Cardiac muscle cell (in vitro differentiated cells and primary cell): ENCODE data around the gene NSUN3. TPM values are rescaled to one million over a fixed set of nuclear protein-coding genes. Genes with fewer than 3 reads are reported as not detected.
A peak's percentile ranks its signal among the peaks of the same experiment; 100 is the strongest.

Source experiments
- DNase-seq, 2 donors: peaks; one replicate each; pipeline versions ENCODE4 v3.0.0 to v3.0.0-alpha.2; 2010 to 2017; ENCODE audit warnings: low read depth in 1 of 2, low spot score in 1 of 2
- H3K27ac ChIP-seq: fragments of 200-600 bp; sonication (generic); 2 replicates; pipeline ENCODE4 v1.5.1; 2016
- H3K27me3 ChIP-seq: fragments of 200-600 bp; sonication (generic); 2 replicates; pipeline ENCODE4 v1.6.0; 2016; ENCODE audit warnings: control low read depth
- H3K36me3 ChIP-seq: fragments of 200-600 bp; sonication (generic); 2 replicates; pipeline ENCODE4 v1.5.1; 2016; ENCODE audit warnings: control low read depth
- H3K4me1 ChIP-seq: fragments of 200-600 bp; sonication (generic); 2 replicates; pipeline ENCODE4 v1.8.1; 2017; ENCODE audit warnings: low read depth, mild to moderate bottlenecking, mixed run types
- H3K4me3 ChIP-seq: fragments of 200-600 bp; sonication (generic); 2 replicates; pipeline ENCODE4 v1.5.1; 2016; ENCODE audit warnings: mild to moderate bottlenecking
- H3K9me3 ChIP-seq: fragments of 200-600 bp; sonication (generic); 2 replicates; pipeline ENCODE4 v1.5.1; 2017; ENCODE audit warnings: low read depth, mild to moderate bottlenecking, control low read depth
- CTCF ChIP-seq: IDR thresholded peaks from 2 replicates; pipeline ENCODE4 v1.5.1; 2012; ENCODE audit warnings: low read depth, mild to moderate bottlenecking, low read length
- polyA plus RNA-seq: library from polyadenylated mRNA; unstranded; fragments of >200 nt; fragmentation: Nextera tagmentation; extraction: Ambion mirVana; gene quantifications from 2 replicates; pipeline ENCODE4 v1.2.1, GENCODE V29; 2016
- total RNA-seq: library from RNA; depleted of rRNA; stranded (reverse); fragments of >200 nt; gene quantifications from 2 replicates; pipeline ENCODE4 v1.2.3, GENCODE V29; 2016

The NSUN3 gene
- total and polyA plus RNA-seq, 2 experiments from 2014 or later: 7.3 to 9.1 TPM

DNA sequence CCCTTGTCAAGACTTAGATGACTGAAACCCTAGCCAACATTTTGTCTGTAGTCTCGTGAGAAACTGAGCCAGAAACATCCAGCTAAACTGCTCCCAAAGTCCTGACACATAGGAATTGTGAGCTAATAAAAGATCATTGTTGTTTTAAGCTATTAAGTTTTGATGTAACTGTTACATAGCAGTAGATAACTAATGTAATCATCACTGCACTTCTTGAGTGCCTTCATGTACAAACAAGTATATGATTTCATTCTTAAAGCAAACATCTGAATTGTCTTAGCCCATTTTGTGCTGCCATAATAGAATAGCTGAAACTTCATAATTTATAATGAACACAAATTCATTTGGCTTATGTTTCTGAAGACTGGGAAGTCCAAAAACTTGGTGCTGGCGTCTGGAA is 87.3 kb downstream of the NSUN3 start:
- no peaks in the 10 kb centered on the region for H3K36me3 ChIP-seq
- H3K27me3 ChIP-seq: no peaks in the 10 kb centered on the region
- H3K4me1 ChIP-seq: no peaks in the 10 kb centered on the region
- TF ChIP-seq CTCF: no peak
- no peak overlapping the region for H3K4me3 ChIP-seq
- DNase-seq: no peak
- no peaks in the 10 kb centered on the region for H3K9me3 ChIP-seq
- no peak overlapping the region for H3K27ac ChIP-seq

DNA sequence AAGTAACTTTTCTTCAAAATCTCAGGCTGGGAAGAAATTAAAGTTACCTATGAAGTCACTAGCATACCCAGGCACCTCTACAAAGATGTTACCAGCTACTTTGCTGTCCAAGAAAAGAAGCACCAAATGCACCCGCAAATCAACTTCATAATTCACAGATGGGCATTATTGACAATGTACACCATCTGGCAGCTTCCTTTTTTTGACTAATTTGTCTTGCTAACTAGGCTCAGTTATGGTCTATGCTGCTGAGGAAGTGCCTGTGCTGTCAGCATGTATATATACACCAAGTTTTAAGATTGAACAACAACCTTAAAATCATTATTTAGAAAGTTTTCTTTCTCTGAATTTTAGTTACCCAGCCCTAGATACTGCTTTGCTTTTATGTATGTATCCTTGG is 93.8 kb downstream of the NSUN3 start:
- H3K27me3 ChIP-seq: no peaks in the 10 kb centered on the region
- no peak overlapping the region for H3K27ac ChIP-seq
- DNase-seq: no peak
- no peak overlapping the region for H3K4me3 ChIP-seq
- TF ChIP-seq CTCF: no peak
- no peaks in the 10 kb centered on the region for H3K4me1 ChIP-seq
- no peaks in the 10 kb centered on the region for H3K36me3 ChIP-seq
- no peaks in the 10 kb centered on the region for H3K9me3 ChIP-seq

GRCh38 chr3:94158512-94158911 is 95.7 kb downstream of the NSUN3 start:
- Histone ChIP-seq H3K4me1 (no peaks in the 10 kb centered on the region), H3K27ac (no peak overlapping the region), H3K9me3 (no peaks in the 10 kb centered on the region), H3K4me3 (no peak overlapping the region), H3K27me3 (no peaks in the 10 kb centered on the region), H3K36me3 (no peaks in the 10 kb centered on the region)
- no peak for DNase-seq
- no peak for TF ChIP-seq CTCF

DNA sequence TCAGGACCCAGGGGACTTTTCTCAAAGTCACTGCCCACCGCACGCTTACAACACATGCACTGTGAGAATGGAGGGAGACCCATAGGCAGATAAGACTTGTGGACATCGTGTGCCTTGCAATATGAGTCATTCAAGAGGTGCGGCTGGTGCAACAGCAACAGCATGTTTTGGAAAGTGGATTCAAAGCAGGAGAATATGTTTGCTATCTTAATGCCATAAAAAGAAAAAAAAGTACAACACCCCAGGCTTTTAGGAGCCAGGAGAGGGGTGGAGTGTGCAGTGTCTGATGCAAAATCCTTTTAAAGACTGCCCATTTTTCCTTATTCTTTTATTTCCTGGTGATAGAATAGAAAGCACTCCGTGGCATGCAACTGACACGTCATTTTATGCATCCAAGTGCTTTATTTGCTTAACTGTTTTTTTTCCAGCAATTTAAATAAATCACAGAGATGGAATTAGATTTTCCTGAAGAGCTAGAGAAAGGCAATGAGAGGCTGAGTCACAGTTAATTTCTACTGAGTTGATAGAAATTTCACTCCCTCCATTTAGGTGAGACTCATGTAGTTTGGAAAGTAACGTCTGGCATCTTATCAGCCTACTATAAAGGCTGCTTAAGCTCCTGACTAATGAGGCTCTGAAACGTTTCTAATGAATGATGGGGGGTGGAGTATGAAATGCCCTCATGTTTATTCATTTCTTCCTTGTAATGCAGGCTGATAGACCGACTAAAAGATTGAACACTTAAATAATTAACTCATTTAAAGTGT is 96.4 kb downstream of the NSUN3 start:
- Histone ChIP-seq H3K27me3 (no peaks in the 10 kb centered on the region), H3K27ac (no peak overlapping the region), H3K9me3 (no peaks in the 10 kb centered on the region), H3K4me1 (no peaks in the 10 kb centered on the region), H3K36me3 (no peaks in the 10 kb centered on the region), H3K4me3 (no peak overlapping the region)
- no peak for TF ChIP-seq CTCF
- DNase-seq: peak in 1 of 2 donors; percentile 79

GRCh38 chr3:94162700-94163099 is 99.8 kb downstream of the NSUN3 start:
- Histone ChIP-seq H3K36me3 (no peaks in the 10 kb centered on the region), H3K4me3 (no peak overlapping the region), H3K27ac (no peak overlapping the region), H3K27me3 (no peaks in the 10 kb centered on the region), H3K4me1 (no peaks in the 10 kb centered on the region), H3K9me3 (no peaks in the 10 kb centered on the region)
- TF ChIP-seq CTCF: no peak
- no peak for DNase-seq
